ENCODE measurements around the gene BLVRB.

GRCh38 chr19:40415768-40416167, 49.8 kb downstream of the BLVRB start:
- no peak for TF ChIP-seq CTCF (IDR thresholded peaks at IDR 0.05 in 2 of 3, conservative IDR thresholded peaks at IDR 0.05 in 1 of 3; ENCODE audit: borderline replicate concordance in 1 of 3, insufficient read depth in 1 of 3, low read depth in 2 of 3, low read length in 2 of 3)
- no peak for TF ChIP-seq POLR2AphosphoS5 (IDR thresholded peaks at IDR 0.05; ENCODE audit: low read depth, low read length)
- no peak for TF ChIP-seq ZBTB33 (IDR thresholded peaks at IDR 0.05; ENCODE audit: extremely low read depth, insufficient replicate concordance, low read length)
- TF ChIP-seq RAD21 (IDR thresholded peaks at IDR 0.05; ENCODE audit: low read depth), result no peak
